ENCODE measurements around the gene GZMB. TPM values are rescaled to one million over a fixed set of nuclear protein-coding genes. Genes with fewer than 3 reads are reported as not detected.

GZMB gene
- total and polyA plus RNA-seq, 2 donors (not counting 3 experiments of a cell fraction or from before 2014, with no cell fraction given): not detected

DNA sequence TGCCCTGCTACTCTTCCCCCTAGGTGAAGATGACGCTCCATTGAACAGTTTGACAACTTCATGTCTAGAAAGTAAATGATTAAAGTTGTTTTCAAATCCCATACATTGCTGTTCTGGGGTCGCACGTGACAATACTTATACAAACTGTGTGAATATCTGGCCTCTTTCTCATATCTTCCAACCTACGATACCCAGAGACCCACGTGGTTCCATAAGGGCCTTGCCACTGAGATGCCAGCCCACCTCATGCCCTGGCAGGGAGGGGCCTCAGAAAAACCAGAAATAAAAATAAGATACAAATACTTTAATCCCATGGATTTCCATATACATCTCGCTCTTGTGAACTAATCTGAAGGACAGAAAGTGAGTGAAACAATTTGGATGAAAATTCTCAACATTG, 4.5 kb downstream of the GZMB start:
- TF ChIP-seq POLR2AphosphoS5 (IDR thresholded peaks at IDR 0.05; ENCODE audit: insufficient read depth, low read depth, low read length) (no peak), POLR2A (IDR thresholded peaks at IDR 0.05; ENCODE audit: low read depth, low read length) (no peak), EZH2 (IDR thresholded peaks at IDR 0.05; ENCODE audit: borderline replicate concordance, low read depth, low read length, severe bottlenecking) (no peak)
- TF ChIP-seq, protein P1, sequence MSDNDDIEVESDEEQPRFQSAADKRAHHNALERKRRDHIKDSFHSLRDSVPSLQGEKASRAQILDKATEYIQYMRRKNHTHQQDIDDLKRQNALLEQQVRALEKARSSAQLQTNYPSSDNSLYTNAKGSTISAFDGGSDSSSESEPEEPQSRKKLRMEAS (IDR thresholded peaks at IDR 0.05; ENCODE audit: insufficient read depth, insufficient read length): no peak
- TF ChIP-seq, protein P2, sequence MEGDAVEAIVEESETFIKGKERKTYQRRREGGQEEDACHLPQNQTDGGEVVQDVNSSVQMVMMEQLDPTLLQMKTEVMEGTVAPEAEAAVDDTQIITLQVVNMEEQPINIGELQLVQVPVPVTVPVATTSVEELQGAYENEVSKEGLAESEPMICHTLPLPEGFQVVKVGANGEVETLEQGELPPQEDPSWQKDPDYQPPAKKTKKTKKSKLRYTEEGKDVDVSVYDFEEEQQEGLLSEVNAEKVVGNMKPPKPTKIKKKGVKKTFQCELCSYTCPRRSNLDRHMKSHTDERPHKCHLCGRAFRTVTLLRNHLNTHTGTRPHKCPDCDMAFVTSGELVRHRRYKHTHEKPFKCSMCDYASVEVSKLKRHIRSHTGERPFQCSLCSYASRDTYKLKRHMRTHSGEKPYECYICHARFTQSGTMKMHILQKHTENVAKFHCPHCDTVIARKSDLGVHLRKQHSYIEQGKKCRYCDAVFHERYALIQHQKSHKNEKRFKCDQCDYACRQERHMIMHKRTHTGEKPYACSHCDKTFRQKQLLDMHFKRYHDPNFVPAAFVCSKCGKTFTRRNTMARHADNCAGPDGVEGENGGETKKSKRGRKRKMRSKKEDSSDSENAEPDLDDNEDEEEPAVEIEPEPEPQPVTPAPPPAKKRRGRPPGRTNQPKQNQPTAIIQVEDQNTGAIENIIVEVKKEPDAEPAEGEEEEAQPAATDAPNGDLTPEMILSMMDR (IDR thresholded peaks at IDR 0.05; ENCODE audit: extremely low read depth in 1 of 2, insufficient read depth in 1 of 2, low read depth in 1 of 2, low read length in 2 of 2): no peak
- H3K9me3 ChIP-seq (replicated peaks; ENCODE audit: control insufficient read depth, insufficient read depth, low read length): no peaks in the 10 kb centered on the region
- POLR2A ChIA-PET: no interaction called here
- no peak overlapping the region for H3K9ac ChIP-seq (replicated peaks; ENCODE audit: extremely low read depth, insufficient read depth, low read length)
- H3K9me1 ChIP-seq (replicated peaks; ENCODE audit: control insufficient read depth, extremely low read depth, insufficient read depth, low read length): no peaks in the 10 kb centered on the region
- dilution Hi-C loops (cut with MboI; ENCODE audit: extremely low pct_ligation_motif_present, low sequenced_read_pairs) (no loop called here), intact Hi-C loops (cut with micrococcal nuclease) (no loop called here)
- H3K79me2 ChIP-seq (ENCODE audit: control insufficient read depth, insufficient read depth, low read length): no peaks in the 10 kb centered on the region
- no peaks in the 10 kb centered on the region for H3K36me3 ChIP-seq (ENCODE audit: control insufficient read depth in 2 of 2, extremely low read depth in 1 of 2, insufficient read depth in 2 of 2, low read length in 2 of 2)
- H4K20me1 ChIP-seq (replicated peaks; ENCODE audit: control insufficient read depth, extremely low read depth, insufficient read depth, low read length): no peaks in the 10 kb centered on the region
- CTCF ChIA-PET: interaction anchor here (0.7 kb wide), 1 partner anchor 262 kb away, joined by 4 read pairs; no protein-coding TSS in a partner anchor
- no peaks in the 10 kb centered on the region for H3K4me1 ChIP-seq (ENCODE audit: control insufficient read depth, extremely low read depth, insufficient read depth, low read length)
- H3K27ac ChIP-seq (ENCODE audit: insufficient read depth, low read depth, low read length): no peak overlapping the region
- DNase-seq (ENCODE audit: low read depth, low spot score) (no peak), FAIRE-seq (no peak)
- no peak overlapping the region for H3K4me2 ChIP-seq (ENCODE audit: insufficient read depth, low read length)
- BruUV-seq (replicated peaks): no TSS peak
- no peak overlapping the region for H2AFZ ChIP-seq (ENCODE audit: low read depth, low read length)
- no peak overlapping the region for H3K4me3 ChIP-seq (replicated peaks in 1 of 3; ENCODE audit: insufficient read depth in 1 of 3, low read depth in 1 of 3, low read length in 3 of 3)
- H3K27me3 ChIP-seq (ENCODE audit: control insufficient read depth in 2 of 2, insufficient read depth in 2 of 2, low read length in 2 of 2): no peaks in the 10 kb centered on the region

DNA sequence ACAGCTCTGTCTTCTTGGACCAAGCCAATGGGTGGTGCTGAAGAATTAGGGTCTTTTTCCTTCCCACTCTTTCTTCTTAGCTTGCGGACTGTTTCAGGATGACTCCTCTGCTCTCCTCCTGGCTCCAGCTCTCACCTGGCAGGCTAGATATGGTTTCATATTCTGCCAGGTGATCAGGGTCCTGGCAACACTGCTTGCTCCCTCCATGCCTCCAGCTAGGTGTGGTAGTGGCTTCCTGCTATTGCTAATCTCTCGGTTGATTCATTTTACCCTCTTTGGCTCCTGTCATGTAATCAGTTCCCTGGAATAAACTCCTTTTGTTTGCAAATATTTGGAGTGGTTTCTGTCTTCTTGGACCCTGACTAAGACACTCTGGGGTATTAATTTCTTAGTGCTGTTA, 20.2 kb downstream of the GZMB start:
- dilution Hi-C loops (cut with MboI; ENCODE audit: extremely low pct_ligation_motif_present, low sequenced_read_pairs): no loop called here
- Histone ChIP-seq H3K36me3 (ENCODE audit: control insufficient read depth in 2 of 2, extremely low read depth in 1 of 2, insufficient read depth in 2 of 2, low read length in 2 of 2) (no peaks in the 10 kb centered on the region), H3K4me3 (replicated peaks in 1 of 3; ENCODE audit: insufficient read depth in 1 of 3, low read depth in 1 of 3, low read length in 3 of 3) (no peak overlapping the region), H3K9ac (replicated peaks; ENCODE audit: extremely low read depth, insufficient read depth, low read length) (no peak overlapping the region), H3K4me1 (ENCODE audit: control insufficient read depth, extremely low read depth, insufficient read depth, low read length) (no peaks in the 10 kb centered on the region), H4K20me1 (replicated peaks; ENCODE audit: control insufficient read depth, extremely low read depth, insufficient read depth, low read length) (no peaks in the 10 kb centered on the region), H3K27me3 (ENCODE audit: control insufficient read depth in 2 of 2, insufficient read depth in 2 of 2, low read length in 2 of 2) (no peaks in the 10 kb centered on the region), H2AFZ (ENCODE audit: low read depth, low read length) (no peak overlapping the region), H3K4me2 (ENCODE audit: insufficient read depth, low read length) (no peak overlapping the region), H3K79me2 (ENCODE audit: control insufficient read depth, insufficient read depth, low read length) (no peaks in the 10 kb centered on the region), H3K27ac (ENCODE audit: insufficient read depth, low read depth, low read length) (no peak overlapping the region), H3K9me1 (replicated peaks; ENCODE audit: control insufficient read depth, extremely low read depth, insufficient read depth, low read length) (no peaks in the 10 kb centered on the region), H3K9me3 (replicated peaks; ENCODE audit: control insufficient read depth, insufficient read depth, low read length) (no peaks in the 10 kb centered on the region)
- intact Hi-C loops (cut with micrococcal nuclease): no loop called here
- ChIA-PET POLR2A (no interaction called here), CTCF (no interaction called here)
- TF ChIP-seq, protein P1 (IDR thresholded peaks at IDR 0.05; ENCODE audit: insufficient read depth, insufficient read length): no peak
- TF ChIP-seq POLR2AphosphoS5 (IDR thresholded peaks at IDR 0.05; ENCODE audit: insufficient read depth, low read depth, low read length) (no peak), POLR2A (IDR thresholded peaks at IDR 0.05; ENCODE audit: low read depth, low read length) (no peak), EZH2 (IDR thresholded peaks at IDR 0.05; ENCODE audit: borderline replicate concordance, low read depth, low read length, severe bottlenecking) (no peak), FOS (IDR thresholded peaks at IDR 0.05; ENCODE audit: borderline replicate concordance, insufficient read depth, low read length) (no peak), JUN (IDR thresholded peaks at IDR 0.05; ENCODE audit: borderline replicate concordance, insufficient read depth, insufficient read length, low read depth) (no peak), GATA2 (IDR thresholded peaks at IDR 0.05; ENCODE audit: insufficient read depth, insufficient read length, low read depth, low read length) (no peak), MYC (IDR thresholded peaks at IDR 0.05; ENCODE audit: low read depth, low read length) (no peak)
- TF ChIP-seq, protein P2 (IDR thresholded peaks at IDR 0.05; ENCODE audit: extremely low read depth in 1 of 2, insufficient read depth in 1 of 2, low read depth in 1 of 2, low read length in 2 of 2): no peak
- no TSS peak for BruUV-seq (replicated peaks)
- FAIRE-seq (no peak), DNase-seq (ENCODE audit: low read depth, low spot score) (no peak)
